ENCODE results near the gene PCBP1. TPM values are rescaled to one million over a fixed set of nuclear protein-coding genes. Genes with fewer than 3 reads are reported as not detected.

PCBP1 gene
- 301 TPM for total RNA-seq (ENCODE audit: unreplicated experiment)
- long read RNA-seq, transcript PCBP1-201 (1 exons, 1,750 nt): major isoform, 76 of 76 reads
- long read RNA-seq, partial matches to known transcripts: 0 of 76 reads
- long read RNA-seq, other reads (novel, unspliced or antisense): 0 of 76 reads

- H3K27me3 Mint-ChIP-seq (ENCODE audit: unreplicated experiment): peaks cover 33% of the 10 kb centered on the region
- DNase-seq: peak; percentile 96
- peaks cover 17% of the 10 kb centered on the region for H3K4me1 Mint-ChIP-seq (ENCODE audit: low read depth, unreplicated experiment)
- no peak for TF ChIP-seq CTCF (IDR thresholded peaks at IDR 0.05; ENCODE audit: partially characterized antibody, unreplicated experiment)
- peaks cover 13% of the 10 kb centered on the region for H3K36me3 Mint-ChIP-seq (ENCODE audit: unreplicated experiment)
- peaks cover 32% of the 10 kb centered on the region for H3K9me3 Mint-ChIP-seq (ENCODE audit: unreplicated experiment)
- peak within 1 kb of the TSS; percentile 97 for H3K4me3 Mint-ChIP-seq (ENCODE audit: unreplicated experiment)
- H3K27ac Mint-ChIP-seq (ENCODE audit: unreplicated experiment): peak within 1 kb of the TSS; percentile 100
These were observed at the start of gene PCBP1 for GRCh38 chr2:70086838-70087701. PCBP1 (plus strand) TSS chr2:70087477; CDS start chr2:70087744, 267 bp downstream.

DNA sequence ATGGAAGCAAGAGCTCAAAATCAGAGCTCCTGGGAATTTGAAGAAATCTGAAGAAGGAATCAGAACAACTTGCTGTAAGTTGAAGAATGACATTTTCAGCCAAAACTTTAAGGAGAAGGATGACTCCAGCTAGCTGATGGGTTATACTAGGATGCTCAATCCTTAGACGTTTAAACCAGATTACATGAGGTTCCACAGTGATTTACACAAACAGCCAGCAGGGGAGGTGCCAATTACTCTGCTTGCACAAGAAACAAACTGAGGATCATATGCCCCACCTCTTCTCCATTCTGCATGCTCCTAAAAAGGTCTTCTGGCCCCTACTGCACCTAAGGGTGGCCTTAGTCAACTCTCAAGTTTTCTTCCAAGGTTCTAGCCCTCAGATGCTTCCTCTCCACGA is 47.9 kb upstream of the PCBP1 start:
- H3K9me3 Mint-ChIP-seq (ENCODE audit: unreplicated experiment): no peaks in the 10 kb centered on the region
- no peaks in the 10 kb centered on the region for H3K4me1 Mint-ChIP-seq (ENCODE audit: low read depth, unreplicated experiment)
- DNase-seq: no peak
- H3K27ac Mint-ChIP-seq (ENCODE audit: unreplicated experiment): no peak overlapping the region
- TF ChIP-seq CTCF (IDR thresholded peaks at IDR 0.05; ENCODE audit: partially characterized antibody, unreplicated experiment): no peak
- H3K27me3 Mint-ChIP-seq (ENCODE audit: unreplicated experiment): peaks cover 1% of the 10 kb centered on the region
- no peaks in the 10 kb centered on the region for H3K36me3 Mint-ChIP-seq (ENCODE audit: unreplicated experiment)
- H3K4me3 Mint-ChIP-seq (ENCODE audit: unreplicated experiment): no peak overlapping the region

- no peak for DNase-seq
- no peaks in the 10 kb centered on the region for H3K36me3 Mint-ChIP-seq (ENCODE audit: unreplicated experiment)
- no peak overlapping the region for H3K27ac Mint-ChIP-seq (ENCODE audit: unreplicated experiment)
- H3K9me3 Mint-ChIP-seq (ENCODE audit: unreplicated experiment): no peaks in the 10 kb centered on the region
- H3K4me3 Mint-ChIP-seq (ENCODE audit: unreplicated experiment): no peak overlapping the region
- no peaks in the 10 kb centered on the region for H3K4me1 Mint-ChIP-seq (ENCODE audit: low read depth, unreplicated experiment)
- no peak for TF ChIP-seq CTCF (IDR thresholded peaks at IDR 0.05; ENCODE audit: partially characterized antibody, unreplicated experiment)
- H3K27me3 Mint-ChIP-seq (ENCODE audit: unreplicated experiment): peaks cover 4% of the 10 kb centered on the region
These were observed 45.6 kb upstream of the PCBP1 start for GRCh38 chr2:70041663-70042062.

DNA sequence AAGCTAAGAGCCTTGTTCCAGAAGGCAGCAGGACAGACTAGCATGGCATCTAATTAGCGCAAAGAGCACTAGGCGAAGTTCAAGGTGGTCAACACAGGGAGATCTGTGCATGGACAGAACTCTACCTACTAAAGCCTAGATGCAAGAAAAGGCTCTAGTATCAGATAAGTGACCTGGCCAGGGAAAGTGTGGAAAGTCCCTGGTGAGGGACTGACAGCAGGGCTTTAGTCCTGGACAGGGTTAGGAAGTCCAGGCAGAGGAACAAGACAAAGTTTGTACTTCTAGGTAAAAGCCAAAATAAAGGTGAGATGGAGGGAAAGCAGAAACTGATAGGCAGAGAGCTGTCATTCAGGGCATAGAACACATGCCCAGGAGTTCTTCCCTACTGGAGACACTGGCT is 45.0 kb upstream of the PCBP1 start:
- no peak overlapping the region for H3K27ac Mint-ChIP-seq (ENCODE audit: unreplicated experiment)
- TF ChIP-seq CTCF (IDR thresholded peaks at IDR 0.05; ENCODE audit: partially characterized antibody, unreplicated experiment): no peak
- H3K36me3 Mint-ChIP-seq (ENCODE audit: unreplicated experiment): no peaks in the 10 kb centered on the region

More for the DNA sequence above, 45.0 kb upstream of the PCBP1 start:
- Mint-ChIP-seq H3K27me3 (ENCODE audit: unreplicated experiment) (peaks cover 4% of the 10 kb centered on the region), H3K4me1 (ENCODE audit: low read depth, unreplicated experiment) (no peaks in the 10 kb centered on the region), H3K9me3 (ENCODE audit: unreplicated experiment) (no peaks in the 10 kb centered on the region), H3K4me3 (ENCODE audit: unreplicated experiment) (no peak overlapping the region)
- DNase-seq: no peak

Data from glutamatergic neuron (in vitro differentiated cells).